Central memory CD8-positive, alpha-beta T cell (primary cell): ENCODE measurements around the gene ENPEP.
"Not testable (repeated sequence)": the region's sequence is repeated elsewhere in the genome, so short reads cannot be mapped to it uniquely, and the experiment has no call there.

Experiments
- ATAC-seq: fragments of 150-1000 bp; cut with Tn5 transposase; replicated peaks from 2 replicates; pipeline ENCODE4 v1.10.0; 2022; ENCODE audit warnings: mild to moderate bottlenecking, moderate FRiP score, moderate number of reproducible peaks; ENCODE audit not compliant: poor library complexity, severe bottlenecking; ENCODE audit errors: extremely low read depth
- DNase-seq, 2 donors: peaks; one replicate each; pipeline ENCODE4 v3.0.0; 2021; ENCODE audit warnings: low spot score in 2 of 2
- H3K27ac Mint-ChIP-seq: one replicate; pipeline ENCODE4 v1.8.0; 2022; ENCODE audit warnings: low read depth, mild to moderate bottlenecking, moderate library complexity, mixed read lengths
- H3K27me3 Mint-ChIP-seq: one replicate; pipeline ENCODE4 v1.8.0; 2022; ENCODE audit warnings: mixed read lengths
- H3K36me3 Mint-ChIP-seq: one replicate; pipeline ENCODE4 v1.8.0; 2022; ENCODE audit warnings: mild to moderate bottlenecking, moderate library complexity, mixed read lengths; ENCODE audit not compliant: insufficient read depth
- H3K4me1 Mint-ChIP-seq: one replicate; pipeline ENCODE4 v1.8.0; 2022; ENCODE audit warnings: mixed read lengths
- H3K4me3 Mint-ChIP-seq: one replicate; pipeline ENCODE4 v1.8.0; 2022; ENCODE audit warnings: mild to moderate bottlenecking, moderate library complexity, mixed read lengths
- H3K9me3 Mint-ChIP-seq: one replicate; pipeline ENCODE4 v1.8.0; 2022; ENCODE audit warnings: mixed read lengths

The ENPEP gene

DNA sequence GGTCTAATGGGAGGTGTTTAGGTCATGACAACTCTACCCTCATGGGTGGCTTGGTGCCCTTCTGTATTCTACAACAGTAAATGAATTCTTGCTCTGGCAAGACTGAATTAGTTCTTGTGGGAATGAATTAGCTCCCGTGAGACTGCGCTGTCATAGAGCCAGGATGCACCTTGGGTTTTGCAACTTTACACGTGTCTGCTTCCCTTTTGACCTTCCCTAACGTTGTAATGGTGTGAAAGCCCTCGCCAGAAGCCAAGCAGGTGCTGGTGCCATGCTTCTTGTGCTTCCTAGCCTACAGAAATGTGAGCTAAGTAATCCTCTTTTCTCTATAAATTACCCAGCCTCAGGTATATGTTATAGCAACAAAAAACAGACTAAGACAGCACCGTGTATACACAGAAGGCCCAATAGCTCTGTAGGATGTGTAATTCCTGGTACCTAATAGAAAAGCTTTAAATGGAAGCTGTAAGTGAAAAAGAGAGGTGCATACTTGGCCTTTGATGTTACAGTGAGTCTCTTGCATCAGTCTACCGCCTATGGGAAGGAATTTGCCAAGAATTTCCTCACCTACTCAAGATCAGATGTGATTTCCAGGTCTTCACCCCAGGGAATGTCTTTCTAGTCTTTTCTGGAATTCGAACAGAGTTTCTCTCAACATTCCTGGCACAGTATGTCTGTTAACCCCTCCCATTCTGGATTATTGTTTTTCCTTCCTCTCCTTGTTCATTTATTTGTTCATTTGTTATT, 3.2 kb upstream of the ENPEP start:
- Mint-ChIP-seq H3K4me1 (no peaks in the 10 kb centered on the region), H3K27me3 (peaks cover 29% of the 10 kb centered on the region), H3K27ac (no peak overlapping the region), H3K36me3 (no peaks in the 10 kb centered on the region), H3K9me3 (peaks cover 5% of the 10 kb centered on the region), H3K4me3 (no peak overlapping the region)
- DNase-seq = no peak
- no peak for ATAC-seq

DNA sequence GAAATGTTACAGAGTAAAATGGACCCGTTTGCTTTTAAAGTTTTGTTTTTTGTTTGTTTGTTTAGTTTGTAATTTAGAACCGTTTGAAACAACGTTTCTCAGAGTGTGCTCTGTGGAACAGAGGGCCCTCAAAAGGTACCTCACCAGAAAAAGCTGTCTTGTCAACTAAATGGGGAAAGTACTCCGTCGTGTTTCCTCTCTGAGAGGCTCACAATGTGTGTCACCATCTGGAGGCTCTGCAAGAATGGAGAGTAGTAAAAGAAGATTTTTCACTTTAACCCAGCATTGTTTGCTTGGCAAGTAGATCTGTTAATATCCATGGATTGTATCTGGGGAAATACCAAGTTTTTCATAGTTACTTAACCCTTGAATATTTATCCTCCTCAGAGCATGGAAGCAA, 1.5 kb upstream of the ENPEP start:
- Mint-ChIP-seq H3K4me3 (no peak overlapping the region), H3K27me3 (peaks cover 25% of the 10 kb centered on the region), H3K36me3 (no peaks in the 10 kb centered on the region), H3K9me3 (peaks cover 3% of the 10 kb centered on the region), H3K27ac (no peak overlapping the region), H3K4me1 (no peaks in the 10 kb centered on the region)
- no peak for ATAC-seq
- no peak for DNase-seq

DNA sequence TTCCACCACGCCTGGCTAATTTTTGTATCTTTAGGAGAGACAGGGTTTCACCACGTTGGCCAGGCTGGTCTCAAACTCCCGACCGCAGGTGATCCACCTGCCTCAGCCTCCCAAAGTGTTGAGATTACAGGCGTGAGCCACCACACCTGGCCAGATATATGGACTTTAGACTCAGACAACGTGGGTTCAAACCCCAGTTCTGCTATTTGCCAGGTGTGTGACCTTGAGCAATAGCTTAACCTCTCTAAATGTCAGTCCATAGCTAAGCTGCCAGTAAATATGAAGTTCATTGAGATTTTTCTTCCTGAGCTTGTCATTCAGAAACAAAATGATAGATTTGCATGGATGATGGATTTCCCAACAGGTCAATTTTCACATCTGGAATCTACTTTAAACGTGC, 875 bp upstream of the ENPEP start:
- H3K4me3 Mint-ChIP-seq, H3K9me3 Mint-ChIP-seq, H3K4me1 Mint-ChIP-seq, DNase-seq, ATAC-seq, H3K27ac Mint-ChIP-seq, H3K36me3 Mint-ChIP-seq: not testable (repeated sequence)
- peaks cover 20% of the 10 kb centered on the region for H3K27me3 Mint-ChIP-seq

DNA sequence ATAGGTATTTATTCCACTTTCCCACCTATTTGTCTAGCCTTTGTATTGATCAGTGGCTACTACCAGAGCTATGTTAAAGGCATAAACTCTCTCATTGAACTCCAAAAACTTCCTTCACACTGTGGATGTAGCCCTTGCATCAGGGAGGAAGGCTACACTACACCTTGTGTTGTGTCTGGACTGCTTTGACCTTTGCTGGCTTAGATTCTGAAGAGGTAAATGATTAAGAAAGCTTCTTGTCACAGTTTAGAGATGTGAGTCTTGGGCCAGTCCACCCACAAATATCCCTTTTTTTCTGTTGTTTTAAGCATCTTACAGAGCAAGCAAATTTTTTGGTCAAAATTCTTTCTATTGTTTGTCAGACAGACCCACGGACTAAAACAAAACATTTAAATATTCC, 1.9 kb downstream of the ENPEP start:
- ATAC-seq (no peak), DNase-seq (no peak)
- Mint-ChIP-seq H3K9me3 (no peaks in the 10 kb centered on the region), H3K4me1 (no peaks in the 10 kb centered on the region), H3K27me3 (peaks cover 43% of the 10 kb centered on the region), H3K4me3 (no peak overlapping the region), H3K27ac (no peak overlapping the region), H3K36me3 (no peaks in the 10 kb centered on the region)

DNA sequence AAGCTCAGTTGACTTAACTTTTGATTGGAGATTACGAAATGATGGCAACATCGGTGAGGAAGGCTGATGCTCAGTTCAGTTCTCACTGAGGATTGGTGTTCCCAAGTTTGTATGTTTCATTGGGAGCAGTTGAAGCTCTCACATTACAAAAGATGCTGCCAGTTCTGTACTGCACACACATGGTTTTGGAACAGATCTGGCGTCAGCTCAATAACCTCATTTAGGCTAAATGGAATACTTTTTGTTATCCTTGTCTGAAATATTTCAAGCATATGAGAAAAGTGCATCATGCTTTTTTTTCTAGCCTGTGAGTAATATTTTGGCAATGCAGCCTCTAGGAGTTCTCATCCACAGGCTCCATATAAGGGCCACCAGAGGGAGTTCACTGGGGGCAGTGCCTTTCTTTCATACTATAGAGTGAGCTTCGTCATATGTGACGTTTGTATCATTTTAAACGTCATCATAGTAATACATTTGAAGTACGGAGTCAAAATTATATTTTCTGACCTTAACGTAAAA, 4.1 kb downstream of the ENPEP start:
- no peak for DNase-seq
- Mint-ChIP-seq H3K4me3 (no peak overlapping the region), H3K27me3 (peaks cover 48% of the 10 kb centered on the region), H3K4me1 (no peaks in the 10 kb centered on the region), H3K27ac (no peak overlapping the region), H3K36me3 (no peaks in the 10 kb centered on the region), H3K9me3 (no peaks in the 10 kb centered on the region)
- ATAC-seq = no peak

DNA sequence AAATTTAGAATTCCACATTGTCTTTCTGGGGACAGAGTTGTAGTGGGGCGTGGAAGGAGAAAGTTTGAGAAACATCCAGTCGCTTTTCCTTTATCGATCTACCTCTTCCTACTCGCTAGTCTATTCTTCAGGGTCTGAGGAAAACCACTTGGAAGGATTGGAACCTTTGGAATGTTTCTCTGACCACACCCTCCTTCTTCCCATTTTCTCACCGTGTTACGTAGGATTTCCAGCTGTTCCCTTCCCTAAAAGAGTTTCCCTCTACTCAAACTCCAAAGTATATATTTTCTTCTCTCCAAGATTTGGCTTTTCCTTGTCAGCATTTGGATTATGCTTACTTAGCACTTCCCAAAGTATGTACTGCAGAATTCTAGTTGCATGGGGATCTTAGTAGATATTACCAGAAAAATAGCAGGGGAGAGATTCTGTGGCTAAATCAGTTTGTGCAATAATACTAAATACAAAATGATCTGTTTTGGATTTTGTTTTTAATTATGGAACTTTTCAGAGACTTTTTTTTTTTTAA, 4.9 kb downstream of the ENPEP start:
- Mint-ChIP-seq H3K4me3 (no peak overlapping the region), H3K36me3 (no peaks in the 10 kb centered on the region), H3K9me3 (no peaks in the 10 kb centered on the region), H3K27me3 (peaks cover 52% of the 10 kb centered on the region), H3K27ac (no peak overlapping the region), H3K4me1 (no peaks in the 10 kb centered on the region)
- DNase-seq (no peak), ATAC-seq (no peak)

DNA sequence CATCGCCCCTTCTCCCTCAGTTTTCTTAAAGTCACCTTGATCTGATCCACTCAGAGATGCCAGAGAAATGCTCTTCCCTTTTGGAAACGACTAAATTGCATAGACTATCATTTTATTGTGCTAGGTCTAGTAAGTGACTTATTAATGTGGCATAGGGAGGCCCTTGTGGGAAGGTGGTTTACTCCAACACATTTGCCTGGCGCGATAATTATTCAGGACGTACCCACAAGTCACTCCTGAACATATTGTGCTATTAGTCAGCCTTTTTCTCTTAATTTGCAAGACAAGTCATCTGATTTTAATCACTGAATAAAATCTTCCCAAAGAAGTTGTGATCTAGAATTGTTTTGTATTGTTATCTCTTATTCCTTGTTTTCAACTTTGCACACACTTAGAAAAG, 7.6 kb downstream of the ENPEP start:
- H3K27me3 Mint-ChIP-seq = peaks cover 50% of the 10 kb centered on the region

DNA sequence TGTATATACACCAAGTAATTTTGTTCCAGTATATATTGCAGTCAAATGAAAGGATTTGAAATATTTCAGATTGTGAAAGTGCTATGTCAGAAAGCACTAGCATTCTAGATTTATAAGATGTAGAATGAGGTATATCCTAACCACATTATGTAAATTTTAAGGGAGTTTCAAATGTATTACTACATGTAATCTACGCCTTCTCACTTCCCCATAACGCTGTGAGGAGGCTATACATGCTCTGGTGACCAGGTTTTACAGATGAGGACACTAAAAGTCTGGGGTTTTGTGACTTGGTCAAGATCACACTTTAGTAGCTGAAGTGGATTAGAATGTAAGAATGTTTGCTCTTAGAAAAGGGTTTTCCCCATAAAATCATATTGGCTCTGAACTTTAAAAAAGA, 8.1 kb downstream of the ENPEP start:
- Mint-ChIP-seq H3K4me3 (no peak overlapping the region), H3K4me1 (no peaks in the 10 kb centered on the region), H3K27me3 (peaks cover 50% of the 10 kb centered on the region), H3K9me3 (no peaks in the 10 kb centered on the region), H3K27ac (no peak overlapping the region), H3K36me3 (no peaks in the 10 kb centered on the region)
- DNase-seq = no peak
- ATAC-seq = no peak

More for the DNA sequence above, 7.6 kb downstream of the ENPEP start:
- Mint-ChIP-seq H3K4me1 (no peaks in the 10 kb centered on the region), H3K9me3 (no peaks in the 10 kb centered on the region), H3K4me3 (no peak overlapping the region), H3K36me3 (no peaks in the 10 kb centered on the region), H3K27ac (no peak overlapping the region)
- ATAC-seq (no peak), DNase-seq (no peak)

DNA sequence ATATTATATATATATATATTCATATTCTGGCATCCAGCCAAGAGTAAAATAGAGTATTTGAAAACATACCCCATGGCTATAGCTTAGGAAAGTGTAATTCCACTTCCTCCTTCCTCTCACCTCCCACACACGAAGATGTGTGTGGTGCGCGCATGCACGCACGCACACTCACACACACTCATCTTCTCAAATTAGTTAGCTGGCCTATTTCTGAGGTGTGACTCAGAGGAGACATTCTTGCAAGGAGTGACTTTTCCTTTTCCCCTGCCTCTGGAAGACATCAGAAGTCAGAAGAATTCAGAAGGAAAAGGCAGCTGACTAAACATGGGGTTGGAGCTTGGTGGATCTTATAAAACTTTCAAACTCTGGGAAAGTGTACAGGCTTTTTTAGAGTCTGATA, 8.8 kb downstream of the ENPEP start:
- H3K36me3 Mint-ChIP-seq = no peaks in the 10 kb centered on the region
- peaks cover 50% of the 10 kb centered on the region for H3K27me3 Mint-ChIP-seq
- H3K4me3 Mint-ChIP-seq = no peak overlapping the region
- DNase-seq (no peak), ATAC-seq (no peak)
- no peak overlapping the region for H3K27ac Mint-ChIP-seq
- H3K9me3 Mint-ChIP-seq = no peaks in the 10 kb centered on the region
- no peaks in the 10 kb centered on the region for H3K4me1 Mint-ChIP-seq

DNA sequence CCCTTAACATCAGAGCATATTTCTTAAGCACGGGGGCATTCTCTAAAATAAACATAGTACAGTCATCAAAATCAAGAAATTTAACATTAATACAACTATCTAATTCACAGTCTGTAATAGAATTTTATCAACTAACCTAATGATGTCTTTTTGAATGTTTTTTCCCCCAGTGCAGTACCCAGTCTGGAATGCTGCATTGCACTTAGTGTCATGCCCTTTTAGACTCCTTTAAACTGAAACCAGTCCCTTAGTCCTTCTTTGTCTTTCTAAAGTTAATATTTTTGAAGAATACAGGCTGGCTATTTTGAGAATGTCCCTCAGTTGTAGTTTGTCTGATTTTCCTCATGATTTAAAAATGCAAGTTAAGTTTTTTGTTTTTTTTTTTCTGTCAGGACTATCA, 9.5 kb downstream of the ENPEP start:
- Mint-ChIP-seq H3K4me3 (no peak overlapping the region), H3K4me1 (no peaks in the 10 kb centered on the region), H3K27me3 (peaks cover 48% of the 10 kb centered on the region), H3K27ac (no peak overlapping the region), H3K36me3 (no peaks in the 10 kb centered on the region), H3K9me3 (no peaks in the 10 kb centered on the region)
- ATAC-seq (no peak), DNase-seq (no peak)

DNA sequence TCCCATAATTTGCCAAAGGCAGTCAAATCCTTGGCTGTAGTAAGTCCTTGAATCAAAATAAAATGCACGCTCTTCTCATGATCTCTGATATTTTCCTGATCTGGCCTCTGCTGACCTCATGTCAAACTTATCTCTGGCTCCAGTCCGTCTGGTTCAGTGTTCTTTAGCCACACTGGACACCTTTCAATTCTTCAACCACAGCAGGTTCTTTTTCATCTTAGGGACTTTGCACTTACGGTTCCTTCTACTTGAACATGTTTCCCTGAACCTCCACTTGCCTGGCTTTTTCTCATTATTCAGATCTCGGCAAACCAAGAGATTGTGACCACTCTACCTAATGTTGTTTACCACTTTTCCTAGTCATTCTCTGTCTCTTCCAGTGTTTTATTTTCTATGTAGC, 10.3 kb downstream of the ENPEP start:
- H3K9me3 Mint-ChIP-seq = no peaks in the 10 kb centered on the region
- ATAC-seq (no peak), DNase-seq (no peak)
- H3K4me1 Mint-ChIP-seq = no peaks in the 10 kb centered on the region
- peaks cover 40% of the 10 kb centered on the region for H3K27me3 Mint-ChIP-seq
- H3K27ac Mint-ChIP-seq = no peak overlapping the region
- H3K4me3 Mint-ChIP-seq = no peak overlapping the region
- no peaks in the 10 kb centered on the region for H3K36me3 Mint-ChIP-seq

DNA sequence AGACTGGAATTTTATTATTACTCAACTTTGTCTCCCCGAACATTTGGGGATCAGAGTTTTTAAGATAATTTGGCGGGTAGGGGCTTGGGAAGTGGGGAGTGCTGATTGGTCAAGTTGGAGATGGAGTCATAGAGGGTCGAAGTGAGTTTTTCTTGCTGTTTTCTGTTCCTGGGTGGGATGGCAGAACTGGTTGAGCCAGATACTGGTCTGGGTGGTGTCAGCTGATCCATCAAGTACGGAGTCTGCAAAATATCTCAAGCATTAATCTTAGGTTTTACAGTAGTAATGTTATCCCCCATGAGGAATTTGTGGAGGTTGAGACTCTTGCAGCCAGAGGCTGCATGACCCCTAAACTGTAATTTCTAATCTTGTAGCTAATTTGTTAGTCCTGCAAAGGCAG, 10.9 kb downstream of the ENPEP start:
- not testable (repeated sequence) for H3K36me3 Mint-ChIP-seq, H3K9me3 Mint-ChIP-seq, H3K4me1 Mint-ChIP-seq, H3K27ac Mint-ChIP-seq, ATAC-seq, DNase-seq, H3K4me3 Mint-ChIP-seq
- peaks cover 34% of the 10 kb centered on the region for H3K27me3 Mint-ChIP-seq

DNA sequence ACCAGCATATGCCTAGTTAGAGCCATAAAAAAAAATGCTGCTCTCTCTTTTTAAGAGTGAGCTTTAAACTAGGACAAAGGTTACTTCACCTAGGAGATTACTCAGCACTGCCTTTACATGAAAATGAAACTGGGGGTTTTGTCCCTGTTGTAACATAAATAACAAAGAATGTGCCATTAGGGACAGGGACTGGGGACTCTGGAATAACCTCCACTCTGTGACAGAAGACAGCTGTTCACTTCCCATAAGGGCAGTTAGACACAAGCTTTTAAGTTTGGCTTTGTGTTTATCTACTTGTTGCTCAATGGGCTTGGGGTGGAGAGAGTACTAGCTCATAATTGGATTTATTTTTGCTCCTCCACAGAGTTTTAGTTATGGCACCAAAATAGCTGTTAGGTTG, 11.9 kb downstream of the ENPEP start:
- Mint-ChIP-seq H3K36me3 (no peaks in the 10 kb centered on the region), H3K27ac (no peak overlapping the region), H3K4me1 (no peaks in the 10 kb centered on the region), H3K27me3 (peaks cover 26% of the 10 kb centered on the region), H3K4me3 (no peak overlapping the region), H3K9me3 (no peaks in the 10 kb centered on the region)
- DNase-seq (no peak), ATAC-seq (no peak)
